Memory B cell (primary cell): ENCODE data around the gene SMC4.
A peak's percentile ranks its signal among the peaks of the same experiment; 100 is the strongest.

Experiments
- ATAC-seq: fragments of 150-1000 bp; cut with Tn5 transposase; 2 replicates; pipeline ENCODE4 v1.10.0; 2021; ENCODE audit warnings: low read depth, mild to moderate bottlenecking, moderate library complexity
- DNase-seq, 2 donors: peaks; one replicate each; pipeline ENCODE4 v3.0.0; 2022; ENCODE audit warnings: low spot score in 2 of 2
- H3K27ac Mint-ChIP-seq: one replicate; pipeline ENCODE4 v1.8.0; 2022; ENCODE audit warnings: mild to moderate bottlenecking, moderate library complexity, mixed read lengths
- H3K27me3 Mint-ChIP-seq: one replicate; pipeline ENCODE4 v1.8.0; 2022; ENCODE audit warnings: mixed read lengths
- H3K36me3 Mint-ChIP-seq: one replicate; pipeline ENCODE4 v1.8.0; 2022; ENCODE audit warnings: mild to moderate bottlenecking, mixed read lengths
- H3K4me1 Mint-ChIP-seq: one replicate; pipeline ENCODE4 v1.8.0; 2022; ENCODE audit warnings: mixed read lengths
- H3K4me3 Mint-ChIP-seq: one replicate; pipeline ENCODE4 v1.8.0; 2022; ENCODE audit warnings: mild to moderate bottlenecking, moderate library complexity, mixed read lengths
- H3K9me3 Mint-ChIP-seq: one replicate; pipeline ENCODE4 v1.8.0; 2022; ENCODE audit warnings: mixed read lengths

Gene SMC4

DNA sequence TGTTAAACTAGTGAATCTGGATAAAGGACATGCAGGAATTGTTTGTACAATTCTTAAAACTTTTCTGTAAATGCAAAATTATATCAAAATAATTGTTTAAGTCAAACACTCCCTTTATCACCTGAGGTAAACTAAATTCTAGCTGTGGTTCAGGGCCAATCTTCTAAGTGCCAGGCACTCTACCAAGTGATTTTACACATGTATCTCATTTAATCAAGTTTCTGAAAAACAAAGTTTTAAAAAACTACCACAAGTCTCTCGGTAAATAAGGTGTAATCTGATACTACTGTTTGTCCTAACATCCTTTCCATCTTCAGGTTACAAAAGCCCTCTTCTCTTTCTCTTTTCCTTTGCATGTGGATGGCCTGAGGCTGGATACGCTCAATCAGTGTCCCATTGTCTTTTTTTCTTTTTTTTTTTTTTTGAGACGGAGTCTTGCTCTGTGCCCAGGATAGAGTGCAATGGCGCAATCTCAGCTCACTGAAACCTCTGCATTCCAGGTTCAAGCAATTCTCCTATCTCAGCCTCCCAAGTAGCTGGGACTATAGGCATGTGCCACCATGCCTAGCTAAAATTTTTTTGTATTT, 19.7 kb upstream of the SMC4 start:
- Mint-ChIP-seq H3K27me3 (no peaks in the 10 kb centered on the region), H3K9me3 (no peaks in the 10 kb centered on the region), H3K4me1 (no peaks in the 10 kb centered on the region), H3K36me3 (peaks cover 22% of the 10 kb centered on the region), H3K4me3 (no peak overlapping the region), H3K27ac (no peak overlapping the region)
- ATAC-seq = no peak
- no peak for DNase-seq

DNA sequence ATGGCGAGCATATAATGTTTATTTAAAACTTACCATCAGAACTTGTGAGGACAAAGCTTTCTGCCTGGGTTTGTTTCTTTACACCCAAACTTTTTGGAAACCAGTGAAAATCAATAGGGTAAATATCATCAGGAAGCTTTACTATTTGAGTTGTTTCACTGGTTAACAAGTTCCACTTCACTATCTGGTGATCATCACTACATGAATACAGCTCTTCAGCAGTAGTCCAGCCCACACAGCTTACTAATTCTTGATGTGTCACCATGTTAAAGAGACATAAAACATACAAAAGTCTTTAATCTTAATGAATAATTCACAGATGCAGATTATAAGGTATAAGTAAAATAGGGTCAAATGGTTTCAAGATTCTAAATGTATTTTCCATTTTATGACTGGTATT, 18.0 kb upstream of the SMC4 start:
- Mint-ChIP-seq H3K36me3 (peaks cover 17% of the 10 kb centered on the region), H3K4me1 (no peaks in the 10 kb centered on the region), H3K9me3 (no peaks in the 10 kb centered on the region), H3K27ac (no peak overlapping the region), H3K4me3 (no peak overlapping the region), H3K27me3 (no peaks in the 10 kb centered on the region)
- ATAC-seq = no peak
- DNase-seq = no peak

DNA sequence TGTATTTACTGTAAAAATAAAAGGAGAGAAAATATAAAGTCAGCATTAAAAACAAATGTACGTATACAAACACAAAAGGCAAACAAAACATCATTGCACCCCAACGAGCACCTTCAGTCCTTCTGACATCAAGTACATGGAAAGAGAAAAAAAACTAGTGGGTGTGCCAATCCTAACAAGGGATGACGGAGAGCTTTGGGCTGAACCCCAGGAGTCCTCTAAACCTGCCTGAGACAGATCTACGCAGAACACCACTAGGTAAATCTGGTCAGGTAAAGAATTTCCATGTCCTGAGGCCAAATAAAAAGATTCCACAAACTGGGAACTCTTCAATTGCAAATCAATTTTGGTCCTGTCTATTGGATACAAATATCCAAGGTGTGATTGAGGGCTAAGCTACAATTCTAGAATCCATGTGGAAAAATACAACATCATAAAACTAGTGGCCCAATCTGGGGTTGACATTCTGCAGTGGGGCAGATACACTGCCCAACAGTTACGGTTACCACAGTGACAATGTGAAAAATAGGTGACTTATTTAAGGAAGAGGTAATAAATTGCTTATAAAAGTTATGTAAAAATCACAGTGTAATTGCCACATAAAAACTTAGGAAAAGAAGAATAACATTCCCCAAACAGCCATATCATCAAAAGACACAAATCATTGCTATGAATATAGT, 14.7 kb upstream of the SMC4 start:
- H3K27me3 Mint-ChIP-seq = no peaks in the 10 kb centered on the region
- H3K27ac Mint-ChIP-seq = no peak overlapping the region
- no peaks in the 10 kb centered on the region for H3K4me1 Mint-ChIP-seq
- H3K4me3 Mint-ChIP-seq = no peak overlapping the region
- DNase-seq = no peak
- no peaks in the 10 kb centered on the region for H3K9me3 Mint-ChIP-seq
- peaks cover 12% of the 10 kb centered on the region for H3K36me3 Mint-ChIP-seq
- no peak for ATAC-seq

DNA sequence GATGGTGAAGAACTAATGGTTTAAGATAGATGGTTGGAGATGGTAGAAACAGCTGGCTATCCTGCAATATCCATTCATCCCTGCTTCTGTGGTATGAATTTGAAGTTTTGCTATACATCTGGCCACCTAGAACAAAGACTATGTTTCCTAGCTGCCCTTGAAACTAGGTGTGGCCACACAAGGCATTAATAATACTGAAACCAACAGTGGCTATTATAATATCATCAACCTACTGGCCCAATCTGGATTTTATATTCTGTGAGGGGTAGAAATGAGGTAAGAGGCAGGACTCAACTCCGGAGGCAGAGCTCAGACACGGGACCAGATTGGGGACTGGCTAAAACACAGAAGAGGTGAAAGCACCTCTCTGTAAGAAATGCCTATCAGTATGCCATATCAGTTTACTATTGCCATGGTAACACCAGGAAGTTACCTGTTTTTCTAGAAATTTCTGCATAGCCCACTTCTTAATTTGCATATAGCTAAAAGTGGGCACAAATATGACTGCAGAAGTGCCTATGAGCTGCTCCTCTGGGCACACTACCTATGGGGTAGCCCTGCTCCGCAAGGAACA, 8.8 kb upstream of the SMC4 start:
- DNase-seq (no peak), ATAC-seq (peak; percentile 22)
- Mint-ChIP-seq H3K27ac (no peak overlapping the region), H3K4me3 (no peak overlapping the region), H3K9me3 (no peaks in the 10 kb centered on the region), H3K27me3 (no peaks in the 10 kb centered on the region), H3K36me3 (peaks cover 3% of the 10 kb centered on the region), H3K4me1 (peaks cover 8% of the 10 kb centered on the region)

DNA sequence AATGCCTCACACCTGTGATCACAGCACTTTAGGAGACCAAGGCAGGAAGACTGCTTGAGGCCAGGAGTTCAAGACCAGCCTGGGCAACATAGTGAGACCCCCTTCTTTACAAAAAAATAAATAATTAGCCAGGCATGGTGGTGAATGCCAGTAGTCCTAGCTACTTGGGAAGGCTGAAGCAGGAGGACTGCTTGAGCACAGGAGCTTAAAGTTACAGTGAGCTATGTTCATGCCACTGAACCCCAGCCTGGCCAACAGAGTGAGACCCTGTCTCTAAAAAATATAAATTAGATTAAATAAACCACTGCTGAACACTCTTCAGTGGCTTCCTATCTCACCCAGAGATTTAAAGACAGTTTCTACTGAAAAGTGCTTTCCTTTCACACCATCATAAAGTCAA, 6.7 kb upstream of the SMC4 start:
- ATAC-seq (no peak), DNase-seq (no peak)
- H3K36me3 Mint-ChIP-seq = peaks cover 1% of the 10 kb centered on the region
- H3K27ac Mint-ChIP-seq = no peak overlapping the region
- no peak overlapping the region for H3K4me3 Mint-ChIP-seq
- H3K27me3 Mint-ChIP-seq = no peaks in the 10 kb centered on the region
- no peaks in the 10 kb centered on the region for H3K9me3 Mint-ChIP-seq
- peaks cover 8% of the 10 kb centered on the region for H3K4me1 Mint-ChIP-seq

DNA sequence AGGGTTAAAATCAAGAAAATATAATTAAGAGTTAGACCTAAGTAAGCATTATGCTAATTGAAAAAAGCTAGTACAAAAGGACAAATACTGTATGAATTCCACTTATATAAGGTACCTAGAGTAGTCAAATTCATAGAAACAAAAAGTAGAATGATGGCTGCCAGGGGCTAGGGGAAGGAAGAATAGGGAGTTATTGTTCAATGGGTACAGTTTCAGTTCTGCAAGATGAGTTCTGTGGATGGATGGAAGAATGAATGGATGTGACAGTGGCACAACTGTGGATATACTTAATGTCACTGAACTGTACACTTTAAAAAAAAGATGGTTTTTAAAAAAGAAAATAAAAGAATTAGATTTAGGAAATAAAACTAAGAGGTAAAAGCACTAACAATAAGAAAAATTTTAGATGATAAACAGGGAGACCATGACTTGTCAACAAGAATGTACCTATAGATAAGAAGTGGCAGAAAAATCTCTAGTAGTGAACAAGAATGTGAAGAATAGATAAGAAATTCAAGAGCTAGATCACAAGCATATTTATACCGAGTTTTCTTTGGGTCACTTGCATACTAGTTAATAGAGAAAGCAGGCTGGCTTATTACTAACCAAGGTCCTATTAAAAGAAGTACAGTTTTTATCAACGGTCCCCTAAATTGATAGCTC, 6.0 kb upstream of the SMC4 start:
- H3K4me1 Mint-ChIP-seq = peaks cover 11% of the 10 kb centered on the region
- no peaks in the 10 kb centered on the region for H3K9me3 Mint-ChIP-seq
- H3K4me3 Mint-ChIP-seq = no peak overlapping the region
- no peaks in the 10 kb centered on the region for H3K27me3 Mint-ChIP-seq
- ATAC-seq (no peak), DNase-seq (no peak)
- no peaks in the 10 kb centered on the region for H3K36me3 Mint-ChIP-seq
- no peak overlapping the region for H3K27ac Mint-ChIP-seq

DNA sequence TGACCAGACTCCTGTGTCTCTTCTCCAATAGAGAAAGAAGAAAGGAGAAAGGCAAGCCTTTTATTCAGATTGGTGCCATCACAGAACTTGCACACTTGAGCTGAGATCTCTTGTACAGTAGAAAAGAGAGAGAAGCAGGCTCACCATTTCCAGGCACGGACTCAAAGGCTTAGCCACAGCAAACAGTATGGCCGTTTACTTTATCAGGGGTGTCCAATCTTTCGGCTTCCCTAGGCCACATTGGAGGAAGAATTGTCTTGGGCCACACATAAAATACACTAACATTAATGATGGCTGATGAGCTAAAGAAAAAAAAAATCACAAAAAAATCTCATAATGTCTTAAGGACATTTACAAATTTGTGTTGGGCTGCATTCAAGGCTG, 5.4 kb upstream of the SMC4 start:
- Mint-ChIP-seq H3K36me3 (no peaks in the 10 kb centered on the region), H3K27me3 (no peaks in the 10 kb centered on the region), H3K4me3 (no peak overlapping the region), H3K4me1 (peaks cover 13% of the 10 kb centered on the region), H3K27ac (no peak overlapping the region), H3K9me3 (no peaks in the 10 kb centered on the region)
- DNase-seq (no peak), ATAC-seq (no peak)

DNA sequence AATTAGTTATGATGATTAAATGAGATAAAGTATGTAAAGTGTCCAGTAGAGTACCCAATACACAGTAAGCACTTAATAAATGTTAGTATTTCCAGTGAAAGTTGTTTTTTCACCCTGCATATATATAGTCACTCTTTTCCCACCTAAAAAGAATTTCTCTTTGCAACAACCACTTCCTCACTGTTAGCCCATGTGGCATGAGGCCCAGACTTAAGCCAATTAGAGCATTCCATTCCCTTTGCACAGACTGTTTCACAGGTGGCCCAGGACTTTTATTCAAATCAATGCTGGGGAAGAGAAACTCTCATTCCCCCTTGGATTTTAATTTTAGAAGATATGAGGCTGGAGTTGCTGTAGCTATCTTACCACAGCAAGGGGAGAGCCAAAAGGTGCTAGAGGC, 4.2 kb upstream of the SMC4 start:
- H3K4me3 Mint-ChIP-seq = no peak overlapping the region
- DNase-seq (no peak), ATAC-seq (no peak)
- no peak overlapping the region for H3K27ac Mint-ChIP-seq
- H3K27me3 Mint-ChIP-seq = no peaks in the 10 kb centered on the region
- no peaks in the 10 kb centered on the region for H3K36me3 Mint-ChIP-seq
- no peaks in the 10 kb centered on the region for H3K9me3 Mint-ChIP-seq
- peaks cover 13% of the 10 kb centered on the region for H3K4me1 Mint-ChIP-seq

DNA sequence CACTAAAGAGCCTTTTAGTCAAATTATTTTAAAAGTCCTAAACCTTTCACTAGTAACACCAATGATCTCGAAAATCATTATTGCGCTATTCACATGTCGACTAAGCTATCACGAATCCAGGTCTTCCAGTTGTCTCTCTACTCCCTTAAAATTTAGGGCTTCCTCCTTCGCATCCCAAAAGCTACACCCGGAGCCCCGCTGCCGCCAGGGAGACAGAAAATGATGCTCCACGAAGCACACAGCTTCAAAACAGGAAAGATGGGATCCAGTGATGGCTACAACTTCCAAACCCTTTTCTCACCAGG, 678 bp upstream of the SMC4 start:
- Mint-ChIP-seq H3K4me3 (peak overlapping the region; percentile 89), H3K27ac (peak overlapping the region; percentile 98), H3K36me3 (peaks cover 7% of the 10 kb centered on the region), H3K27me3 (peaks cover 4% of the 10 kb centered on the region), H3K4me1 (peaks cover 20% of the 10 kb centered on the region), H3K9me3 (no peaks in the 10 kb centered on the region)
- DNase-seq (no peak), ATAC-seq (peak; percentile 1)

DNA sequence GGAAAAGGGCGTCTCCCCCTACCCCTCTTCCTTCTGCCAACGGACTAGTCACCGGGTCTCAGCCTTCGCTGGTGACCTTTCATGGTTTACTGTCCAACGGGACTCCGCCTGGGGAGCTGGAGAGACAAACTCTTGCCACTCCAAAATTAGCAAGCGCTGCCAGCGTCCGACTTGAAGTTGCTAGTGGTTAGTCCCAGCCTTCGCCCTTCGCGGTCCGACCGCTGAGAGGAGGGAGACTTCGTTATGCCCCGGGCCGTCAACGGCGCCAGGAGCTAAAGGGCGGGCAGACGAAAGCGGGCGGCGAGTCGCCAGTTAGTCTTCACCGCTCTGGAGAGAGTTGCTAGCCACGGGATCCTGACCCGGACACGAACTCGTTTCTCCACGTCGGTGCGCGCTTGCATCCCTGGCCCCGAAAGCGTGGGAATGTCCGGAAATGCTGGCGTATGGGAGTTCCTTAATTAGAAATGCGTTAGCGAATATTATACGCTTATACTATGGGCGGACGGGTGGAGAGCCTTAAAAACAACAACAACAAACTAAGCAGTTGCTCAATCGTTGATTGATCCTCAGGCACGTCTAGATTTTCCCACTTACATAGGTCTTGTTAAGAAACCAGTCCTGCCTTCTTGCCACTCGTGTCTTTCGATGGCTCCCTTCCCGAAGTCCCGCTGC, 716 bp downstream of the SMC4 start:
- Mint-ChIP-seq H3K4me1 (peaks cover 22% of the 10 kb centered on the region), H3K9me3 (no peaks in the 10 kb centered on the region), H3K4me3 (peak overlapping the region; percentile 89), H3K36me3 (peaks cover 7% of the 10 kb centered on the region), H3K27me3 (peaks cover 4% of the 10 kb centered on the region), H3K27ac (peak overlapping the region; percentile 98)
- ATAC-seq = no peak
- DNase-seq = peak; percentile 14 to 62

DNA sequence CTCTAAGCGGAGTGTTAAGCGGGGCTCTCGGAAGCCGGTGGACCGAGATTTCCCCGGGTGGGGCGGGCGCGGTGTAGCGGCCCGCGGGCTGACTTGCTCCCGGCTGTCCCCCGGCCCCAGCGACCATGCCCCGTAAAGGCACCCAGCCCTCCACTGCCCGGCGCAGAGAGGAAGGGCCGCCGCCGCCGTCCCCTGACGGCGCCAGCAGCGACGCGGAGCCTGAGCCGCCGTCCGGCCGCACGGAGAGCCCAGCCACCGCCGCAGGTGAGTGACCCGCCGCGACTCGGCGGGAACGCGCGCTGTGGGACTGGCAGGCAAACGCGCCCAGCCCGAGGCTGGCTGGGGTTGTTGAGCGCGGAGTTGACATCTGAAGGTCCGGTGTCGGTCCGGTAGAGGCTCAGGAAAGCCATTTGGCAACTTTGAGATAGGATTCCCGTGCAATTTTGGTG, 1.3 kb downstream of the SMC4 start:
- peaks cover 22% of the 10 kb centered on the region for H3K4me1 Mint-ChIP-seq
- H3K9me3 Mint-ChIP-seq = no peaks in the 10 kb centered on the region
- H3K36me3 Mint-ChIP-seq = peaks cover 7% of the 10 kb centered on the region
- peaks cover 4% of the 10 kb centered on the region for H3K27me3 Mint-ChIP-seq
- ATAC-seq = no peak
- peak overlapping the region; percentile 98 for H3K27ac Mint-ChIP-seq
- H3K4me3 Mint-ChIP-seq = peak overlapping the region; percentile 89
- DNase-seq = peak in 1 of 2 donors; percentile 40

DNA sequence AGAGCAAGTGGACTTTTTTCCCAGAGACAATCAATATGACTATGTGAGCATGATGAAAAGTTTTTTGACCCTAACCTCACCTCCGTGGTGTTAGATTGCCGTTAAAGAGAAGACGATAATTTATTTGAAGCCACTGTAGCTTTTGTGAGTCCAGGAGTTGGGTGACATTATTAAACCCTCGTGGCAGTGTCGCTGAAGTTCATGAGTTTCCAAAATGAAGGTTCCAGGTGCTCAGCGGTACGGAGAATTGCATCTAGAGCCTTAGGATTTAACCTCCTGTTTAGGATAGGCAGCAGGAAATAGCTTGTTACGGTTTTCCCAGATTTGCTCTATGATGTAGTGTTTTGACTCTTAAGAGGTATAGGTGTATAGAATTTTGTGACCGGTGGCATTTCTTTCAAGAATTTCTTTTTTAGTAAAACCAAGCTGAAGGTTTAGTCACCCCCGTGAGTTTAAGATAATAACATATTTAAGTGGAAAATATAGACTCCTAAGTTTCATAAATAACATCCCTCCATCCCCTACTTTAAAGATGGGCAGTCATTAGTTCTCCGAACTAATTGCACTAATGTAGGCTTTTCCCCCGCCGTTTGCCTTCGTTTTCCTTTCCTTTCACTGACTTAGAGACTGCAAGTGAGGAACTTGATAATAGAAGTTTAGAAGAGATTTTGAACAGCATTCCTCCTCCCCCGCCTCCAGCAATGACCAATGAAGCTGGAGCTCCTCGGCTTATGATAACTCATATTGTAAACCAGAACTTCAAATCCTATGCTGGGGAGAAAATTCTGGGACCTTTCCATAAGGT, 2.0 kb downstream of the SMC4 start:
- Mint-ChIP-seq H3K27ac (peak overlapping the region; percentile 83), H3K4me1 (peaks cover 22% of the 10 kb centered on the region), H3K4me3 (peak overlapping the region; percentile 89), H3K36me3 (peaks cover 7% of the 10 kb centered on the region), H3K9me3 (no peaks in the 10 kb centered on the region), H3K27me3 (peaks cover 4% of the 10 kb centered on the region)
- DNase-seq (peak in 1 of 2 donors; percentile 1), ATAC-seq (no peak)

DNA sequence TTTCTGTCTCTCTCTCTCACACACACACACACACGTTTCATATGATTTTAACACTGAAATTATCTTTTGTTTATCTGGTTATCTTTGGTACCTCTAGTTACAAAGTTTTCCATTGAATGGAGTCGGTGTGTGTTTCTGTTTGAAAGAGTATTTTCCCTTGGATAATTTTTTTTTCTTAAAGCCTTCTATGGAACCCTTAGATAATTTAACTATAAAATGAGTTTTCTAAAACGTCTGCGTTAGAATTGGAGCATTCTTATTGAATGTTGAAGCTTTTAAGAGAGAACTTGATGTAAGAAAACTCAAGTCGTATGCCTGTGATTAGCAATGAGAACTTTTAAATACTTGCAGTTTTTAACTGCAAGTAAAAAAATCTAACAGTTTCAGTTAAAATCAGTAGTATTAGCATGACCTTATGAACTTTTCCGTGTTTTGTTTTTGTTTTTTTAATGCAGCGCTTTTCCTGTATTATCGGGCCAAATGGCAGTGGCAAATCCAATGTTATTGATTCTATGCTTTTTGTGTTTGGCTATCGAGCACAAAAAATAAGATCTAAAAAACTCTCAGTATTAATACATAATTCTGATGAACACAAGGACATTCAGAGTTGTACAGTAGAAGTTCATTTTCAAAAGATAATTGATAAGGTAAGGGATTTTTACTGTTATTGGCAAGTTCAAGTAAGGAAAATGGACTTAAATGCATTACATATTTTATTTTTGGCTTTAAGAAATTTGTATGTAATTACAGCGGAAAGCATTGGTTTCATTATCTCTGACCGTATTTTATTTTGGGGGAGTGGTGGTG, 3.0 kb downstream of the SMC4 start:
- Mint-ChIP-seq H3K9me3 (no peaks in the 10 kb centered on the region), H3K4me3 (peak overlapping the region; percentile 62), H3K27me3 (peaks cover 4% of the 10 kb centered on the region), H3K4me1 (peaks cover 22% of the 10 kb centered on the region), H3K36me3 (peaks cover 7% of the 10 kb centered on the region), H3K27ac (no peak overlapping the region)
- no peak for DNase-seq
- no peak for ATAC-seq
